Muscle layer of duodenum (tissue), 2 donors: ENCODE measurements around the gene NKAIN1.
"Not testable (repeated sequence)": the region's sequence is repeated elsewhere in the genome, so short reads cannot be mapped to it uniquely, and the experiment has no call there.

ENCODE experiments used
- H3K27ac ChIP-seq: one replicate; pipeline ENCODE4 v1.7.0; 2013; ENCODE audit warnings: mild to moderate bottlenecking, low read length
- H3K27me3 ChIP-seq: one replicate; pipeline ENCODE4 v1.7.0; 2013; ENCODE audit warnings: low read depth, mild to moderate bottlenecking, control low read depth, low read length
- H3K36me3 ChIP-seq, 2 donors: one replicate each; pipeline ENCODE4 v1.7.0; 2013; ENCODE audit warnings: low read length in 2 of 2, control low read depth in 1 of 2, mild to moderate bottlenecking in 1 of 2; ENCODE audit not compliant: insufficient read depth in 2 of 2, control insufficient read depth in 1 of 2
- H3K4me1 ChIP-seq, 2 donors: one replicate each; pipeline ENCODE4 v1.7.0; 2013; ENCODE audit warnings: low read length in 2 of 2, mild to moderate bottlenecking in 2 of 2, control low read depth in 1 of 2, moderate library complexity in 1 of 2; ENCODE audit not compliant: insufficient read depth in 2 of 2, control insufficient read depth in 1 of 2
- H3K4me3 ChIP-seq, 2 donors: one replicate each; pipeline ENCODE4 v1.7.0; 2013; ENCODE audit warnings: low read length in 2 of 2, low read depth in 1 of 2, mild to moderate bottlenecking in 1 of 2
- H3K9me3 ChIP-seq, 2 donors: one replicate each; pipeline ENCODE4 v1.7.0; 2013; ENCODE audit warnings: low read length in 2 of 2, control low read depth in 1 of 2, mild to moderate bottlenecking in 1 of 2; ENCODE audit not compliant: control insufficient read depth in 1 of 2
- donor health status: healthy.

NKAIN1 gene

DNA sequence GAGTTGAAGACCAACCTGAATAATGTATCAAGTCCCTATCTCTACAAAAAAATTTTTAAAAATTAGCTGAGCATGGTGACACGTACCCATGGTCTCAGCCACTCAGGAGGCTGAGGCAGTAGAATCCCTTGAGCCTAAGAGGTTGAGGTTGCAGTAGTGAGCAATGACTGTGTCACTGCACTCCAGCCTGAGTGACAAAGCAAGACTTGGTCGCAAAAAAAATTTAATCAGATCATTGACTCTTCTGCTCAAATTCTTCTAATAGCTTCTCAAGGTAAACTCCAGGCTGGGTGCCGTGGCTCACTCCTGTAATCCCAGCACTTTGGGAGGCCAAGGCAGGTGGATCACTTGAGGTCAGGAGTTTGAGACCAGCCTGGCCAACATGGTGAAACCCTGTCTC is 88.3 kb downstream of the NKAIN1 start:
- no peaks in the 10 kb centered on the region for H3K9me3 ChIP-seq
- no peaks in the 10 kb centered on the region for H3K27me3 ChIP-seq
- no peaks in the 10 kb centered on the region for H3K36me3 ChIP-seq
- no peak overlapping the region for H3K4me3 ChIP-seq
- H3K27ac ChIP-seq, result no peak overlapping the region
- H3K4me1 ChIP-seq, result peaks cover 0 to 6% of the 10 kb centered on the region in 2 donors

GRCh38 chr1:31148409-31148808 is 91.3 kb downstream of the NKAIN1 start:
- H3K27me3 ChIP-seq, result no peaks in the 10 kb centered on the region
- H3K27ac ChIP-seq, result no peak overlapping the region

GRCh38 chr1:31145648-31146047 is 94.0 kb downstream of the NKAIN1 start:
- Histone ChIP-seq H3K9me3 (no peaks in the 10 kb centered on the region), H3K4me3 (no peak overlapping the region), H3K4me1 (no peaks in the 10 kb centered on the region), H3K27ac (no peak overlapping the region), H3K27me3 (no peaks in the 10 kb centered on the region), H3K36me3 (no peaks in the 10 kb centered on the region)

More at GRCh38 chr1:31148409-31148808, 91.3 kb downstream of the NKAIN1 start:
- Histone ChIP-seq H3K36me3 (no peaks in the 10 kb centered on the region), H3K4me1 (no peaks in the 10 kb centered on the region), H3K4me3 (no peak overlapping the region), H3K9me3 (no peaks in the 10 kb centered on the region)

DNA sequence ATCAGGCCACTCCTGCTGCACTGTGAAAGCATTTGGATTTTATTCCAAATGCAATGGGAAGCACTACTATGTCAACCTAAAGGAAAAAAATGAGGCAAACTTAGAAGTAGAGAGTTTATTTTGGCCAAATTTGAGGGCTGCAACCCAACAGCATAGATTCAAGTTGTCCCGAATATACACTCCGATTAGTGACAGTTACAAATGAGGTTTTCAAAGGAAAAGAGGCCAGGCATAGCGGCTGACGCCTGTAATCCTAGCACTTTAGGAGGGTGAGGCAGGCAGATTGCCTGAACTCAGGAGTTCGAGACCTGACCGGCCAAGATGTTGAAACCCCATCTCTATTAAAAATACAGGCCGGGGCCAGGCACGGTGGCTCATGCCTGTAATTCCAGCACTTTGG is 95.2 kb downstream of the NKAIN1 start:
- no peak overlapping the region for H3K4me3 ChIP-seq
- no peaks in the 10 kb centered on the region for H3K27me3 ChIP-seq
- no peak overlapping the region for H3K27ac ChIP-seq
- H3K9me3 ChIP-seq, result no peaks in the 10 kb centered on the region
- no peaks in the 10 kb centered on the region for H3K4me1 ChIP-seq
- no peaks in the 10 kb centered on the region for H3K36me3 ChIP-seq

DNA sequence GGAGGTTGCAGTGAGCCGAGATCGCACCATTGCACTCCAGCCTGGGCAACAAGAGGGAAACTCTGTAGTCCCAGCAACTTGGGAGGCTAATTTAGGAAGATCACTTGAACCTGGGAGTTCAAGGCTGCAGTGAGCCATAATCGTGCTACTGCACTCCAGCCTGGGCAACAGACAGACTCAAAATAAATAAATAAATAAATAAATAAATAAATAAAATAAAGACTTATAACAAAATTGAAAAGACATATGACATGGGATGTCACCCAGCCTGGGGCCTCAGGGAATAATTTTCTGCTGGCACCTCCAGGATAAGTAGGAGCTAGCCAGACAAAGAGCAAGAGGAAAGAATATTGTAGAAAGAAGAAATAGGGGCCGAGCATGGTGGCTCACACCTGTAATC is 96.2 kb downstream of the NKAIN1 start:
- no peaks in the 10 kb centered on the region for H3K36me3 ChIP-seq
- no peaks in the 10 kb centered on the region for H3K27me3 ChIP-seq
- H3K27ac ChIP-seq, result no peak overlapping the region
- no peaks in the 10 kb centered on the region for H3K4me1 ChIP-seq
- H3K4me3 ChIP-seq, result no peak overlapping the region
- no peaks in the 10 kb centered on the region for H3K9me3 ChIP-seq

- Histone ChIP-seq H3K4me3 (no peak overlapping the region), H3K4me1 (no peaks in the 10 kb centered on the region), H3K36me3 (no peaks in the 10 kb centered on the region), H3K27ac (no peak overlapping the region), H3K9me3 (no peaks in the 10 kb centered on the region), H3K27me3 (no peaks in the 10 kb centered on the region)
Measured at GRCh38 chr1:31142406-31142805, 97.3 kb downstream of the NKAIN1 start.

DNA sequence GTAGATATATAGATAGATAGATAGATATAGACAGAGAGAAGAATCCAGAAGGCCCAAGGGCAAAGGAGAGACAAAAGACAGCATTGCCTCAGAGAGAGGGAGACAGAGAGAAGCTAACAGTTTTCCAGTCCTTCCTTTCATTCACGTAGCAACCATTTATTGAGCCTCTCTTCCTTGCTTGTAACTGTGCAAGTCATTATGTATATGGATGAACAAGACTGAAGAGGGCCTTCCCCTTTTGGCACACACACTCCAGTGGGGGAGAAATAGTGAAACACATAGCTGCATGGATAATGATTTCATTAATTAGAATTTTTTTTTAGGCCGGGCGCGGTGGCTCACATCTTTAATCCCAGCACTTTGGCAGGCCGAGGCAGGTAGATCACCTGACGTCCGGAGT is 99.4 kb downstream of the NKAIN1 start:
- H3K27ac ChIP-seq, result no peak overlapping the region
- H3K4me3 ChIP-seq, result no peak overlapping the region
- H3K4me1 ChIP-seq, result no peaks in the 10 kb centered on the region
- H3K9me3 ChIP-seq, result peaks cover 0 to 6% of the 10 kb centered on the region in 2 donors
- H3K36me3 ChIP-seq, result no peaks in the 10 kb centered on the region
- no peaks in the 10 kb centered on the region for H3K27me3 ChIP-seq

- not testable (repeated sequence) for H3K36me3 ChIP-seq, H3K27me3 ChIP-seq, H3K4me3 ChIP-seq
Measured at GRCh38 chr1:31138797-31139521, 100.7 kb downstream of the NKAIN1 start.

DNA sequence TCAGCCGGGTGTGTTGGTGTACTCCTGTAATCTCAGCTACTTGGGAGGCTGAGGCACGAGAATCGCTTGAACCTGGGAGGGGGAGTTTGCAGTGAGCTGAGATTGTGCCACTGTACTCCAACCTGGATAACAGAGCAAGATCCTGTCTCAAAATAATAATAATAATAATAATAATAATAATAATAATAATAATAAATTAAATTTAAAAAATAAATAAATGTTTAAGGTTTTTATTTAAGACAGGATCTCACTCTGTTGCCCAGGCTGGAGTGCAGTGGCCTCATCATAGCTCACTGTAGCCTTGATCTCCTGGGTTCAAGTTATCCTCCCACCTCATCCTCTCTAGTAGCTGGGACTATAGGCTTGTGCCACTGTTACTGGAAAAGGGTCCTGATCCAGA is 101.8 kb downstream of the NKAIN1 start:
- not testable (repeated sequence) for H3K36me3 ChIP-seq, H3K27me3 ChIP-seq, H3K9me3 ChIP-seq, H3K27ac ChIP-seq, H3K4me3 ChIP-seq, H3K4me1 ChIP-seq

More at GRCh38 chr1:31138797-31139521, 100.7 kb downstream of the NKAIN1 start:
- H3K4me1 ChIP-seq, H3K9me3 ChIP-seq, H3K27ac ChIP-seq: not testable (repeated sequence)

DNA sequence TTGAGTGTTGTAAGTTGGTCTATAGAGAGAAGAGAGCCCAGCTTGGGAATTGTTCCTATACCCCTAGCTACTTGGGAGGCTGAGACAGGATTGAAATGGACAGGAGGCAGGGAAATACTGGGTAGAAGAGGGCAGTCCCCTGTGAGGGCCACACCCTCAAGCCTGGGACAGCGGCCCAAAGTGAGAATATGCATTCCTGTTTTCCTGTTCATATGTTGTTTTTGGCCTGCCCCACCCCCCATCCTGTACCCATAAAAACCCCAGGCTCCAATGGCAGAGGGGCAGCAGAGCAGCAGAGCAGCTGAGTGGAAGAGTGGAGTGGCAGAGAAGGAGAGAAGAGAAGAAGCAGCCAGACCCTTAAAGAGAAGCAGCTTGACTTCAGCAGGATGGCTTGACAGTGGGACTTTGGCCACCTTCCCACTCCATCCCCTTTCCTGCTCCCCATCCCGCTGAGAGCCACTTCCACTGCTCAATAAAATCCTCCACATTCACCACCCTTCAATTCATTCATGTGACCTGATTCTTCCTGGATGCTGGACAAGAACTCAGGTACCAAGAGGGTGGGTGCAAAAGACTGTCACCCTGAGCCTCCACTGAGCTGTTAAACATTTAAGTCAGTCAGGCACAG is 103.6 kb downstream of the NKAIN1 start:
- Histone ChIP-seq H3K4me3 (no peak overlapping the region), H3K36me3 (no peaks in the 10 kb centered on the region)

GRCh38 chr1:31133368-31133767 is 106.3 kb downstream of the NKAIN1 start:
- no peaks in the 10 kb centered on the region for H3K4me1 ChIP-seq
- H3K27ac ChIP-seq, result no peak overlapping the region
- H3K36me3 ChIP-seq, result no peaks in the 10 kb centered on the region
- peaks cover 0 to 6% of the 10 kb centered on the region in 2 donors for H3K9me3 ChIP-seq
- no peak overlapping the region for H3K4me3 ChIP-seq
- H3K27me3 ChIP-seq, result no peaks in the 10 kb centered on the region

More for the DNA sequence above, 103.6 kb downstream of the NKAIN1 start:
- H3K4me1 ChIP-seq, result no peaks in the 10 kb centered on the region
- H3K27ac ChIP-seq, result no peak overlapping the region
- H3K9me3 ChIP-seq, result peaks cover 0 to 6% of the 10 kb centered on the region in 2 donors
- H3K27me3 ChIP-seq, result no peaks in the 10 kb centered on the region
